Body of pancreas (tissue), 4 donors: ENCODE data around the gene ADAMTS17.

Experiments used
- POLR2A ChIP-seq, 3 donors: fragments of 450-650 bp; IDR thresholded peaks; one replicate each; pipeline ENCODE4 v1.6.1; 2016; ENCODE audit warnings: antibody characterized with exemption in 3 of 3, mild to moderate bottlenecking in 2 of 3
- TF ChIP-seq, protein P1 (sequence below), 7 experiments: fragments of 450-650 bp in 4 of 7; fragments of 200-600 bp in 3 of 7; sonication (generic) in 3 of 7; IDR thresholded peaks; one replicate each; pipeline ENCODE4 v1.5.1; 2016 to 2019; ENCODE audit warnings: antibody characterized with exemption in 7 of 7

DNA sequence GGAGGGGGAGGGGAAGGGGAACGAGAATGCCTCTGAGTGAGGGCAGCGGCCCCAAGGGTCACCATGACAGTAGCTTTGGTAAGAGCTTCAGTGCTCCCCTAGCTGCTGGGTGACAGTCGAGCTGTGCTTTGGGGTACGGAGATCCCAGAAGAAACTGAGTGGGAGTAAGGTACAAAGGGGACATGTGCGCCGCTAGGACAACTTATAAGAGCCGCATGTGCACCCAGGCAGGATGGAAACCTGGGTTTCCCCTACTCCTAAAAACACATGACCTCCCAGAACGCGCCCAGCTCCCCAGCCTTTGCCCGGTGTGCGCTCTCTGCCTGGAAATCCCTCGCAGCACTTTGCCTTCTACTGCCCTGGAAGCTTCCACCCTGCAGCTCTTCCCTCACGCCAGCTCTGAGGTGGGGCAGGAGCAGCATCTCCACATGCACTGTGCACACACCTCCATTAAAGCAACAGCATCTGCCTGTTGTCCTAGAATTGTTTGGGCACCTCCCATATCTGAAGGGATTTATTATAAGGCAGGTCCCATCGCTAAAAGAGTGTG lies 232.2 kb downstream of the ADAMTS17 start:
- TF ChIP-seq, protein P1, sequence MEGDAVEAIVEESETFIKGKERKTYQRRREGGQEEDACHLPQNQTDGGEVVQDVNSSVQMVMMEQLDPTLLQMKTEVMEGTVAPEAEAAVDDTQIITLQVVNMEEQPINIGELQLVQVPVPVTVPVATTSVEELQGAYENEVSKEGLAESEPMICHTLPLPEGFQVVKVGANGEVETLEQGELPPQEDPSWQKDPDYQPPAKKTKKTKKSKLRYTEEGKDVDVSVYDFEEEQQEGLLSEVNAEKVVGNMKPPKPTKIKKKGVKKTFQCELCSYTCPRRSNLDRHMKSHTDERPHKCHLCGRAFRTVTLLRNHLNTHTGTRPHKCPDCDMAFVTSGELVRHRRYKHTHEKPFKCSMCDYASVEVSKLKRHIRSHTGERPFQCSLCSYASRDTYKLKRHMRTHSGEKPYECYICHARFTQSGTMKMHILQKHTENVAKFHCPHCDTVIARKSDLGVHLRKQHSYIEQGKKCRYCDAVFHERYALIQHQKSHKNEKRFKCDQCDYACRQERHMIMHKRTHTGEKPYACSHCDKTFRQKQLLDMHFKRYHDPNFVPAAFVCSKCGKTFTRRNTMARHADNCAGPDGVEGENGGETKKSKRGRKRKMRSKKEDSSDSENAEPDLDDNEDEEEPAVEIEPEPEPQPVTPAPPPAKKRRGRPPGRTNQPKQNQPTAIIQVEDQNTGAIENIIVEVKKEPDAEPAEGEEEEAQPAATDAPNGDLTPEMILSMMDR (IDR thresholded peaks at IDR 0.05): no peak
- TF ChIP-seq POLR2A (IDR thresholded peaks at IDR 0.05): no peak
